HepG2 (cell line): ENCODE measurements around the gene KSR1. TPM values are rescaled to one million over a fixed set of nuclear protein-coding genes. Genes with fewer than 3 reads are reported as not detected.

Experiments used
- FOXP4 ChIP-seq: sonication (generic); formaldehyde crosslinking; IDR thresholded peaks from 2 replicates; pipeline ENCODE4 v1.4.0; 2020; ENCODE audit warnings: missing genetic modification reagents
- GATA4 ChIP-seq: sonication (generic); IDR thresholded peaks from 2 replicates; pipeline ENCODE4 v1.6.1; 2016; ENCODE audit warnings: antibody characterized with exemption, low read depth, borderline replicate concordance
- HIC2 ChIP-seq: sonication (generic); formaldehyde crosslinking; IDR thresholded peaks from 2 replicates; pipeline ENCODE4 v1.9.0; 2022; ENCODE audit warnings: low read depth, missing genetic modification reagents
- HOXA7 ChIP-seq: sonication (generic); formaldehyde crosslinking; IDR thresholded peaks from 2 replicates; pipeline ENCODE4 v1.8.1; 2022; ENCODE audit warnings: mild to moderate bottlenecking, missing genetic modification reagents, moderate library complexity
- IRX3 ChIP-seq: sonication (generic); formaldehyde crosslinking; IDR thresholded peaks from 2 replicates; pipeline ENCODE4 v1.8.1; 2023; ENCODE audit warnings: mild to moderate bottlenecking, low read depth, missing genetic modification reagents, borderline replicate concordance
- KMT2A ChIP-seq: sonication (generic); formaldehyde crosslinking; IDR thresholded peaks from 2 replicates; pipeline ENCODE4 v1.4.0; 2020; ENCODE audit warnings: missing genetic modification reagents
- MIER3 ChIP-seq: IDR thresholded peaks from 2 replicates; pipeline ENCODE4 v1.6.1; 2016; ENCODE audit warnings: missing compliant biosample characterization, borderline replicate concordance
- PHF5A ChIP-seq: IDR thresholded peaks from one replicate; pipeline ENCODE4 v1.6.1; 2018; ENCODE audit warnings: low read depth, missing genetic modification reagents; ENCODE audit not compliant: unreplicated experiment
- POLR2AphosphoS2 ChIP-seq: IDR thresholded peaks from 2 replicates; pipeline ENCODE4 v1.6.1; 2011; ENCODE audit warnings: low read depth, low read length, improper control_type of control experiment
- PRDM4 ChIP-seq: sonication (generic); formaldehyde crosslinking; IDR thresholded peaks from 2 replicates; pipeline ENCODE4 v1.9.0; 2021; ENCODE audit warnings: missing genetic modification reagents, borderline replicate concordance
- SIX4 ChIP-seq: sonication (generic); formaldehyde crosslinking; IDR thresholded peaks from 2 replicates; pipeline ENCODE4 v1.4.0; 2020; ENCODE audit warnings: missing genetic modification reagents
- TERF1 ChIP-seq: sonication (generic); formaldehyde crosslinking; IDR thresholded peaks from 2 replicates; pipeline ENCODE4 v1.8.0; 2022; ENCODE audit warnings: mild to moderate bottlenecking, missing genetic modification reagents, moderate library complexity
- ZBTB20 ChIP-seq: sonication (generic); formaldehyde crosslinking; IDR thresholded peaks from 2 replicates; pipeline ENCODE4 v1.8.1; 2023; ENCODE audit warnings: missing genetic modification reagents, low read depth, mild to moderate bottlenecking, borderline replicate concordance
- ZBTB37 ChIP-seq: sonication (generic); formaldehyde crosslinking; IDR thresholded peaks from 2 replicates; pipeline ENCODE4 v1.4.0; 2020; ENCODE audit warnings: mild to moderate bottlenecking, missing genetic modification reagents
- ZNF3 ChIP-seq: IDR thresholded peaks from 2 replicates; pipeline ENCODE4 v1.7.0; 2017; ENCODE audit warnings: inconsistent platforms
- ZNF543 ChIP-seq: sonication (generic); formaldehyde crosslinking; IDR thresholded peaks from 2 replicates; pipeline ENCODE4 v1.4.0; 2020; ENCODE audit warnings: mild to moderate bottlenecking, missing genetic modification reagents
- ZNF607 ChIP-seq: sonication (generic); formaldehyde crosslinking; IDR thresholded peaks from 2 replicates; pipeline ENCODE4 v1.5.1; 2020; ENCODE audit warnings: missing genetic modification reagents, mild to moderate bottlenecking, borderline replicate concordance
- polyA plus RNA-seq, 8 experiments: library from polyadenylated mRNA; depleted of rRNA in 3 of 8; stranded (reverse) in 7 of 8; unstranded in 1 of 8; fragments of >200 nt; fragmentation: Illumina TruSeq in 4 of 8; extraction: Trizol in 4 of 8; gene quantifications; 2 replicates each; pipeline versions ENCODE4 v1.2.1 to v1.2.3, GENCODE V29; 2011 to 2016; ENCODE audit warnings: low read depth in 4 of 8, missing spikeins in 1 of 8, mixed read lengths in 1 of 8; ENCODE audit not compliant: insufficient read depth in 1 of 8
- total RNA-seq, 5 experiments: library from RNA; depleted of rRNA; stranded (reverse); fragments of >200 nt; fragmentation: Illumina TruSeq; extraction: Trizol; gene quantifications; 2 replicates each; pipeline ENCODE4 v1.2.3, GENCODE V29; 2016; ENCODE audit warnings: low read depth in 1 of 5

KSR1 gene
- total and polyA plus RNA-seq, 2 of the 13 experiments (the other 11 are each of a cell fraction or from before 2014, with no cell fraction given) = 10.1 to 16.6 TPM

- TF ChIP-seq MIER3 (CRISPR knock-in tag) = peak; percentile 44; the same call in 1 of the 2 replicates
- TF ChIP-seq ZBTB20 (CRISPR knock-in tag) = no peak
- no peak for TF ChIP-seq SIX4
- no peak for TF ChIP-seq ZNF607 (CRISPR knock-in tag)
- TF ChIP-seq ZBTB37 (CRISPR knock-in tag) = no peak
- no peak for TF ChIP-seq HOXA7
- no peak for TF ChIP-seq TERF1
- no peak for TF ChIP-seq PRDM4 (CRISPR knock-in tag)
- no peak for TF ChIP-seq ZNF543 (CRISPR knock-in tag)
- TF ChIP-seq PHF5A = no peak
- TF ChIP-seq IRX3 = no peak
- no peak for TF ChIP-seq POLR2AphosphoS2
- no peak for TF ChIP-seq HIC2 (CRISPR knock-in tag)
- no peak for TF ChIP-seq GATA4
- TF ChIP-seq ZNF3 (CRISPR knock-in tag) = no peak
- TF ChIP-seq FOXP4 (CRISPR knock-in tag) = peak; percentile 84
- TF ChIP-seq KMT2A (CRISPR knock-in tag) = no peak
Observed at GRCh38 chr17:27457731-27458523, 1.7 kb downstream of the KSR1 start (continued).
